DOHH2 (cell line): ENCODE data around the gene SH3BP5L.

Experiments
- H3F3A ChIP-seq: fragments of 200-600 bp; sonication (generic), shearing (Covaris generic); 2 replicates; pipeline ENCODE4 v1.6.0; 2016; ENCODE audit warnings: antibody characterized with exemption, mild to moderate bottlenecking; ENCODE audit not compliant: control insufficient read depth, insufficient read depth
- H3K27ac ChIP-seq: fragments of 200-600 bp; sonication (generic); 2 replicates; pipeline ENCODE4 v1.5.1; 2014; ENCODE audit warnings: low read depth, mild to moderate bottlenecking, low read length, moderate library complexity
- H3K27me3 ChIP-seq: fragments of 200-600 bp; sonication (generic); 2 replicates; pipeline ENCODE4 v1.6.1; 2014; ENCODE audit warnings: mild to moderate bottlenecking, low read length, mixed read lengths; ENCODE audit not compliant: control insufficient read depth
- H3K36me3 ChIP-seq: fragments of 200-600 bp; sonication (generic); 2 replicates; pipeline ENCODE4 v1.6.1; 2014; ENCODE audit warnings: mild to moderate bottlenecking, low read length, moderate library complexity, mixed read lengths; ENCODE audit not compliant: control insufficient read depth
- H3K4me1 ChIP-seq: fragments of 200-600 bp; sonication (generic); 2 replicates; pipeline ENCODE4 v1.6.1; 2014; ENCODE audit warnings: mild to moderate bottlenecking, low read length, mixed read lengths; ENCODE audit not compliant: control insufficient read depth
- H3K4me2 ChIP-seq: fragments of 200-600 bp; sonication (generic); 2 replicates; pipeline ENCODE4 v1.6.0; 2014; ENCODE audit warnings: mild to moderate bottlenecking, low read length, moderate library complexity
- H3K4me3 ChIP-seq: fragments of 200-600 bp; sonication (generic); 2 replicates; pipeline ENCODE4 v1.5.1; 2014; ENCODE audit warnings: mild to moderate bottlenecking, low read length, mixed read lengths
- H3K79me2 ChIP-seq: fragments of 200-600 bp; sonication (generic); 2 replicates; pipeline ENCODE4 v1.6.1; 2014; ENCODE audit warnings: mild to moderate bottlenecking, low read length, mixed read lengths; ENCODE audit not compliant: control insufficient read depth
- H3K9me2 ChIP-seq: fragments of 200-600 bp; sonication (generic); replicated peaks from 2 replicates; pipeline ENCODE4 v1.6.1; 2014; ENCODE audit warnings: mild to moderate bottlenecking, low read length, mixed read lengths; ENCODE audit not compliant: control insufficient read depth
- H3K9me3 ChIP-seq: fragments of 200-600 bp; sonication (generic); 2 replicates; pipeline ENCODE4 v1.6.1; 2014; ENCODE audit warnings: antibody characterized with exemption, low read length, mixed read lengths; ENCODE audit not compliant: control insufficient read depth, insufficient read depth
- H4K20me1 ChIP-seq: fragments of 200-600 bp; sonication (generic); 2 replicates; pipeline ENCODE4 v1.6.0; 2014; ENCODE audit warnings: low read depth, mild to moderate bottlenecking, antibody characterized with exemption, low read length, moderate library complexity; ENCODE audit not compliant: control insufficient read depth, insufficient read depth
- CTCF ChIP-seq: fragments of 200-600 bp; sonication (generic); IDR thresholded peaks from one replicate; pipeline ENCODE4 v1.5.1; 2014; ENCODE audit warnings: antibody characterized with exemption, mild to moderate bottlenecking, low read depth, low read length; ENCODE audit not compliant: poor library complexity, severe bottlenecking
- EZH2phosphoT487 ChIP-seq: fragments of 200-600 bp; sonication (generic); IDR thresholded peaks from 2 replicates; pipeline ENCODE4 v1.6.1; 2017; ENCODE audit warnings: borderline replicate concordance, mild to moderate bottlenecking, antibody characterized with exemption, low read length, moderate library complexity, mixed read lengths

SH3BP5L gene

GRCh38 chr1:248850536-248851251 is 25.0 kb upstream of the SH3BP5L start:
- Histone ChIP-seq H3K79me2 (no peaks in the 10 kb centered on the region), H3K27me3 (no peaks in the 10 kb centered on the region), H3K4me1 (peaks cover 11% of the 10 kb centered on the region), H3K9me3 (no peaks in the 10 kb centered on the region), H3K9me2 (no peaks in the 10 kb centered on the region), H3F3A (0 out of 2 replicates have a peak, but pooled peaks cover 4% of the 10 kb centered on the region), H3K4me2 (no peak overlapping the region), H4K20me1 (no peaks in the 10 kb centered on the region), H3K27ac (no peak overlapping the region), H3K4me3 (no peak overlapping the region), H3K36me3 (peaks cover 97% of the 10 kb centered on the region)
- TF ChIP-seq EZH2phosphoT487, result no peak
- no peak for TF ChIP-seq CTCF

- no peaks in the 10 kb centered on the region for H4K20me1 ChIP-seq
These were observed 24.4 kb upstream of the SH3BP5L start for GRCh38 chr1:248850124-248850523.

GRCh38 chr1:248849637-248850036 is 23.9 kb upstream of the SH3BP5L start:
- no peaks in the 10 kb centered on the region for H3K79me2 ChIP-seq
- peaks cover 97% of the 10 kb centered on the region for H3K36me3 ChIP-seq
- TF ChIP-seq EZH2phosphoT487 (no peak), CTCF (no peak)
- H3K4me1 ChIP-seq, result peaks cover 11% of the 10 kb centered on the region
- no peaks in the 10 kb centered on the region for H3K27me3 ChIP-seq
- H3K4me3 ChIP-seq, result no peak overlapping the region
- no peak overlapping the region for H3K27ac ChIP-seq
- no peaks in the 10 kb centered on the region for H4K20me1 ChIP-seq
- H3K9me3 ChIP-seq, result no peaks in the 10 kb centered on the region
- no peak overlapping the region for H3K4me2 ChIP-seq
- H3F3A ChIP-seq, result 0 out of 2 replicates have a peak, but pooled peaks cover 4% of the 10 kb centered on the region
- no peaks in the 10 kb centered on the region for H3K9me2 ChIP-seq

More at GRCh38 chr1:248850124-248850523, 24.4 kb upstream of the SH3BP5L start:
- Histone ChIP-seq H3K4me2 (no peak overlapping the region), H3K4me3 (no peak overlapping the region), H3K9me3 (no peaks in the 10 kb centered on the region), H3K27me3 (no peaks in the 10 kb centered on the region), H3K9me2 (no peaks in the 10 kb centered on the region), H3K36me3 (peaks cover 97% of the 10 kb centered on the region), H3F3A (0 out of 2 replicates have a peak, but pooled peaks cover 4% of the 10 kb centered on the region), H3K79me2 (no peaks in the 10 kb centered on the region), H3K27ac (no peak overlapping the region), H3K4me1 (peaks cover 11% of the 10 kb centered on the region)
- TF ChIP-seq CTCF, result no peak
